Measurements from ENCODE around the gene PLA2G12B. TPM values are rescaled to one million over a fixed set of nuclear protein-coding genes. Genes with fewer than 3 reads are reported as not detected.

The PLA2G12B gene
- total RNA-seq, 2 experiments from 2014 or later = not detected

- intact Hi-C loops (cut with micrococcal nuclease; ENCODE audit: unreplicated experiment) = no loop called here
- Histone ChIP-seq H3K79me2 (ENCODE audit: insufficient read depth, low read depth, low read length) (no peaks in the 10 kb centered on the region), H3K4me1 (ENCODE audit: insufficient read depth, low read length, poor library complexity, severe bottlenecking) (no peaks in the 10 kb centered on the region), H3K27ac (ENCODE audit: low read depth, low read length, poor library complexity, severe bottlenecking) (no peak overlapping the region), H3K9me3 (ENCODE audit: low read length) (no peaks in the 10 kb centered on the region), H3K36me3 (ENCODE audit: insufficient read depth, low read length) (no peaks in the 10 kb centered on the region), H3K4me3 (ENCODE audit: low read depth, low read length, poor library complexity, severe bottlenecking) (no peak overlapping the region), H3K4me2 (ENCODE audit: low read length) (no peak overlapping the region), H2AFZ (ENCODE audit: low read length) (no peak overlapping the region), H4K20me1 (ENCODE audit: insufficient read depth, low read length) (no peaks in the 10 kb centered on the region), H3K9me2 (ENCODE audit: insufficient read depth, low read length) (no peaks in the 10 kb centered on the region)
- ChIA-PET CTCF (ENCODE audit: unreplicated experiment) (no interaction called here), POLR2A (no interaction called here)
- BruUV-seq (replicated peaks) = no TSS peak
- DNase-seq (ENCODE audit: low spot score) = no peak
- TF ChIP-seq EZH2phosphoT487 (IDR thresholded peaks at IDR 0.05; ENCODE audit: borderline replicate concordance, low read depth, low read length) (no peak), CTCF (conservative IDR thresholded peaks at IDR 0.05; ENCODE audit: low read length) (no peak)
Measured at GRCh38 chr10:72928798-72929197, 25.8 kb downstream of the PLA2G12B start.

DNA sequence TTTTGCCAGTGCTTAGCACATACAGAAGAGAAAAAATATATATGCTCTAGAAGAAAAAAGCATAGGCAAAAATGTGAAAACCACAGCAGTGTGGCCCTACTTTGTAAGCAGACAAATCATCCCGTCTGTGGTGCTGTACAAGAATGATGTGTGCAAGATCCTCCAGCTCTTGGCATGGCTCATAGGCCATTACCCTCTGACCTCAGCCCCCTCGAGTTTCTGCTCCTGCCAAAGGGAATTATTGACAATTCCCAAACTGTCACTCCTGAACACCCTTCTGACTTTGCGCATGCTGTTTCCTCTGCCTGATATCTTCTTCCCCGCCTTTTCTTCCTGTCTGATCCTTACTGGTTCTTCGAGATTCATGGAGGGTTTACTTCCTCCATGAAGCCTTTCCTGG, 27.1 kb downstream of the PLA2G12B start:
- no peak for DNase-seq (ENCODE audit: low spot score)
- Histone ChIP-seq H3K36me3 (ENCODE audit: insufficient read depth, low read length) (no peaks in the 10 kb centered on the region), H3K9me3 (ENCODE audit: low read length) (no peaks in the 10 kb centered on the region), H3K4me1 (ENCODE audit: insufficient read depth, low read length, poor library complexity, severe bottlenecking) (no peaks in the 10 kb centered on the region), H3K27ac (ENCODE audit: low read depth, low read length, poor library complexity, severe bottlenecking) (no peak overlapping the region), H3K9me2 (ENCODE audit: insufficient read depth, low read length) (no peaks in the 10 kb centered on the region), H3K4me2 (ENCODE audit: low read length) (no peak overlapping the region), H2AFZ (ENCODE audit: low read length) (no peak overlapping the region), H3K4me3 (ENCODE audit: low read depth, low read length, poor library complexity, severe bottlenecking) (no peak overlapping the region), H4K20me1 (ENCODE audit: insufficient read depth, low read length) (no peaks in the 10 kb centered on the region), H3K79me2 (ENCODE audit: insufficient read depth, low read depth, low read length) (no peaks in the 10 kb centered on the region)
- intact Hi-C loops (cut with micrococcal nuclease; ENCODE audit: unreplicated experiment) = no loop called here
- no TSS peak for BruUV-seq (replicated peaks)
- ChIA-PET CTCF (ENCODE audit: unreplicated experiment) (no interaction called here), POLR2A (interaction anchor here (1.5 kb wide), 1 partner anchor 55 kb away, joined by 6 read pairs; no protein-coding TSS in a partner anchor)
- TF ChIP-seq EZH2phosphoT487 (IDR thresholded peaks at IDR 0.05; ENCODE audit: borderline replicate concordance, low read depth, low read length) (no peak), CTCF (conservative IDR thresholded peaks at IDR 0.05; ENCODE audit: low read length) (no peak)

- no peak overlapping the region for H3K4me3 ChIP-seq (ENCODE audit: low read depth, low read length, poor library complexity, severe bottlenecking)
- no peak overlapping the region for H3K4me2 ChIP-seq (ENCODE audit: low read length)
- ChIA-PET POLR2A (interaction anchor here (1.5 kb wide), 1 partner anchor 54 kb away, joined by 6 read pairs; no protein-coding TSS in a partner anchor), CTCF (ENCODE audit: unreplicated experiment) (no interaction called here)
- no peak for DNase-seq (ENCODE audit: low spot score)
- TF ChIP-seq CTCF (conservative IDR thresholded peaks at IDR 0.05; ENCODE audit: low read length) (no peak), EZH2phosphoT487 (IDR thresholded peaks at IDR 0.05; ENCODE audit: borderline replicate concordance, low read depth, low read length) (no peak)
- H3K79me2 ChIP-seq (ENCODE audit: insufficient read depth, low read depth, low read length) = no peaks in the 10 kb centered on the region
- H3K4me1 ChIP-seq (ENCODE audit: insufficient read depth, low read length, poor library complexity, severe bottlenecking) = no peaks in the 10 kb centered on the region
- H3K27ac ChIP-seq (ENCODE audit: low read depth, low read length, poor library complexity, severe bottlenecking) = no peak overlapping the region
- intact Hi-C loops (cut with micrococcal nuclease; ENCODE audit: unreplicated experiment) = no loop called here
- H3K36me3 ChIP-seq (ENCODE audit: insufficient read depth, low read length) = no peaks in the 10 kb centered on the region
- H3K9me2 ChIP-seq (ENCODE audit: insufficient read depth, low read length) = no peaks in the 10 kb centered on the region
- H2AFZ ChIP-seq (ENCODE audit: low read length) = no peak overlapping the region
- H3K9me3 ChIP-seq (ENCODE audit: low read length) = no peaks in the 10 kb centered on the region
- no peaks in the 10 kb centered on the region for H4K20me1 ChIP-seq (ENCODE audit: insufficient read depth, low read length)
- no TSS peak for BruUV-seq (replicated peaks)
Measured at GRCh38 chr10:72925951-72926465, 28.6 kb downstream of the PLA2G12B start.
